H54 (cell line): ENCODE measurements around the gene RBFOX1.

Source experiments
- DNase-seq: peaks from one replicate; pipeline ENCODE4 v3.0.0; 2011; ENCODE audit warnings: low spot score, mixed read lengths; ENCODE audit not compliant: insufficient read length
- FAIRE-seq: peaks from 3 replicates; lab custom pipeline; 2011; peaks lifted over from hg19 to GRCh38; lab: Jason Lieb, UNC
- POLR2A ChIP-seq: IDR thresholded peaks from 2 replicates; pipeline ENCODE4 v1.6.1; 2011; ENCODE audit warnings: low read depth, mild to moderate bottlenecking, low read length

The RBFOX1 gene

GRCh38 chr16:7637446-7637845 is 304.8 kb downstream of the RBFOX1 start:
- TF ChIP-seq POLR2A: no peak
- DNase-seq: no peak
- no peak for FAIRE-seq

GRCh38 chr16:7638306-7638705 is 305.7 kb downstream of the RBFOX1 start:
- TF ChIP-seq POLR2A: no peak
- FAIRE-seq (no peak), DNase-seq (no peak)

GRCh38 chr16:7640334-7640733 is 307.7 kb downstream of the RBFOX1 start:
- TF ChIP-seq POLR2A: no peak
- no peak for DNase-seq
- no peak for FAIRE-seq

DNA sequence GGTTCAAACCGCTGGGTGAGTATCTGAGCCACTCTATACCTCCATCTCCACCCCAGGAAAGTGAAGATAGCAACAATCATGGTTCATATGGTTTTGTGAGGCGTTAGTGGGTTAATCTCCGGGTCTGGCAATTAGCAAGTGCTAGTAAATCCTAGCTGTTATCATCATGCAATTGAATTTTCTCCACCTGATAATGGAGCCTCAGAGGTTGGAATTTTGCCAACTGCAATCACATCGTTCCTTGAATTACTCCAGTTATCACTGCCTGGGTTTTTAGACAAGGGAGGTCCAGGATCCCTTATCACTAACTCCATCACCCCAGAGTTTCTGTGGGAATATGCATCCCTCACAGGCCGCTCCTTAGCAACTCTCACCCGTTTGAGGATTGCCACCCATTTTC is 311.5 kb downstream of the RBFOX1 start:
- FAIRE-seq (no peak), DNase-seq (no peak)
- TF ChIP-seq POLR2A: no peak

- DNase-seq (no peak), FAIRE-seq (no peak)
- TF ChIP-seq POLR2A: no peak
Measured at GRCh38 chr16:7644811-7645210, 312.2 kb downstream of the RBFOX1 start.

GRCh38 chr16:7646821-7647500 is 314.3 kb downstream of the RBFOX1 start:
- DNase-seq: no peak
- TF ChIP-seq POLR2A: no peak

GRCh38 chr16:7650431-7650830 is 317.8 kb downstream of the RBFOX1 start:
- DNase-seq (no peak), FAIRE-seq (no peak)
- no peak for TF ChIP-seq POLR2A

More at GRCh38 chr16:7646821-7647500, 314.3 kb downstream of the RBFOX1 start:
- no peak for FAIRE-seq

DNA sequence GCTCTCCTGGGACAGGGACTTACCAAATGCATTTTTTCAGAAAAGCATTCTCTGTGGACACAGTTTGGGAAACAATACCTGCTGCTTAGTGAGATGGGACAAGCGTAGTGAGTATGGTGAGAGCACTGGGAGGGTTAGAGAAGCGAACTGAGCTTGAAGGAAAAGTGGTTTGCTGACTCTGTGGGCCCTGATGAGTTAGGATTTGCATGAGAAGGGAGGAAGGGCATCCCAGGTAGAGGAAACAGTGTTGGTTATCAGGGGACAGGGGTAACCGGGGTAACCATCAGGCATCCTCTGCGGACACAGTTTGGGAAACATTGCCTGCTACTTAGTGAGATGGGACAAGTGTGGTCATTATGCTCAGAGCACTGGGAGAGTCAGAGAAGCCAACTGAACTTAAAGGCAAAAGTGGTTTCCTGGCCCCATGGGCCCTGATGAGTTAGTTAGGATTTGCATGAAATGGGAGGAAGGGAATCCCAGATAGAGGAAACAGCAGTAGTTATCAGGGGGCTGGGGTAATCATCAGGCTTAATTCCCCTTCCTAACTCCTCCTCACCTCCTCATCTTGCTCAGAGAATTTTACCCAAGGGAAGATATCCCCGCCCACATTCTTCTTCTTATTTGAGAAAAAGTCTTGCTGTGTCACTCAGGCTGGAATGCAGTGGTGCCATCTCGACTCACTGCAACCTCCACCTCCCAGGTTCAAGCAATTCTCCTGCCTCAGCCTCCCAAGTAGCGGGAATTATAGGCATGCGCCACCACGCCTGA is 319.3 kb downstream of the RBFOX1 start:
- no peak for FAIRE-seq
- TF ChIP-seq POLR2A: no peak
- no peak for DNase-seq

DNA sequence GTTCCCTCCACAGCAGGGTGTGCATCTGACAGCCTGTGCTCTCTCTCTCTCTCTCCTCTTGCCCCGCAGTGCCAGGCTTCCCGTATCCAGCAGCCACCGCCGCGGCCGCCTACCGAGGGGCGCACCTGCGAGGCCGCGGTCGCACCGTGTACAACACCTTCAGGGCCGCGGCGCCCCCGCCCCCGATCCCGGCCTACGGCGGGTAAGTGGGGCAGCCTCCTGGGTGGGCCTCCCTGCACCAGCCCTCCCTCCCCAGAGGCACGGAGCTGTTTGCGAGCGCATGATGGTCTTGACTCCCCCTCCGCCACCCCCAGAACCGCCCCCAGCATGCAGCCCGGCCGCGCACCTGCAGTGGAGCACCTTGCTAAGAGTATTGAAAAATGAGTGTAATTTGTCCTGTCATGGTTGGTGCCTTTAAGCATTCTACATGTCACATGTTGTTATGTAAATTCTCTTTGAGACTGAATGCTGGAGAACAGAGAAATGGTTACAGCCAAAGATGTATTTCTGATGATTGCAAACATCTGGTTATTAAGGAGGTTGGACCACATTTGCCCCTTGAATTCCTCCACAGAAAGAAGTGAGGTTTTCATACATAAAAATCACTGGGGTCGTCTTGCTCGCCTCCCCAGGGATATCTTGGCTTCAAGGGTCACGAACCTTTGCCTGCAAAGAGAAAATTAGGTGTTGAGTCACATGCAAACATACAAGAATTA is 321.3 kb downstream of the RBFOX1 start:
- FAIRE-seq: no peak
- no peak for TF ChIP-seq POLR2A
- no peak for DNase-seq

DNA sequence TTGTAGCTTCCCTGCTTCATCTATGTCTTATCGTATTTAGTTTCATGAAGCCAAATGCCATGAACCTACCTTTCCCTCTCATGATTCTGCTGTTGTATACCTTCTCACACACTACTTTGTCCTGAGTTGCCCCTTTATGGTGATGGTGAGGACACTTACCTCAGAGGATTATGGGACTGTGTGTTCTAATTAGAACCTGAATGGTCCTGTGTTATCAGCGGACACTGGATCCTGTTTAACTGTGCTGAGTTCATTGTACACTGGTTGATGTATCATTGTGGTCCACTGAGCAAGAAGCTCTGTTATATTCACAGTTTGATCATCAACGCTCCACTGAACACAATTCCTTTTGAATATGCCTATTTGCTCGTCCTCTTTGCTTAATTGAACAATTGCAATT is 343.0 kb downstream of the RBFOX1 start:
- FAIRE-seq (no peak), DNase-seq (no peak)
- TF ChIP-seq POLR2A: no peak

DNA sequence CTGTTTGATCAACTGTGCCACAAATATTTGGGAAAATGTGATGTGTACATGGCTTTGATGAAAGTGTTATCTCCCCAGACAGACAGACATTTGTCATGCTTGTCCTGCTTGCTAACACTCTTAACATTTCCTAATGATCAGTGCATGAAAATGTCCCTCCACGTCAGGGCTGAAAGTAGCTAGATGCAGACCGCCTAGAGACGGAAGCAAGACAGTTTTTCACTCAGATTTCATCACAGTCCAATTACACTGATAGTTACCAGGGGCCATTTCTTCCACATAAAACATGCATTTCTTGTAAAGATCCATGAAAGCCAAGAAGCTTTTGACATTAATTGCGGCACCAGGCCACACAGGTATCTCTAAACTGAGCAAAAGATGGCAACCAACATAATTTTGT is 347.7 kb downstream of the RBFOX1 start:
- no peak for TF ChIP-seq POLR2A
- FAIRE-seq: no peak
- no peak for DNase-seq

DNA sequence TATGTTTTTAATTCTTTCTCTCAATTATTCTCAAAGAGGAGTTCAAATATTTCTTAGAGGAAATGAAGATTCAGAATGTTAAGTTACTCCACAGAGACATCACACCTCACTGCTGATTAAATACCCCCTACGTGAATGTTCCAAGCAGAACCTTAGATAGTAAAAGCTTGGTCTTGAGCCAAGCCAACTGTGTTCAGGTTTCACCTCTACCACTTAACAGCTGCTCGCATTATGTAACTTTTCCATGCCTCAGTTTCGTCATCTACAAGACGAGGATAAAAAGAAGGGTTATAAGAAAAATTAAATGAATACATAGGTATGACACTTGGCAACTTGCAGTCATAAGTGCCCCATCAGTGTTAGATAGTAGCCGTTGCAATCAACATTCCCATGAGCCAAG is 356.2 kb downstream of the RBFOX1 start:
- no peak for DNase-seq
- TF ChIP-seq POLR2A: no peak
- FAIRE-seq: no peak

GRCh38 chr16:7689234-7689633 is 356.6 kb downstream of the RBFOX1 start:
- DNase-seq (no peak), FAIRE-seq (no peak)
- TF ChIP-seq POLR2A: no peak

DNA sequence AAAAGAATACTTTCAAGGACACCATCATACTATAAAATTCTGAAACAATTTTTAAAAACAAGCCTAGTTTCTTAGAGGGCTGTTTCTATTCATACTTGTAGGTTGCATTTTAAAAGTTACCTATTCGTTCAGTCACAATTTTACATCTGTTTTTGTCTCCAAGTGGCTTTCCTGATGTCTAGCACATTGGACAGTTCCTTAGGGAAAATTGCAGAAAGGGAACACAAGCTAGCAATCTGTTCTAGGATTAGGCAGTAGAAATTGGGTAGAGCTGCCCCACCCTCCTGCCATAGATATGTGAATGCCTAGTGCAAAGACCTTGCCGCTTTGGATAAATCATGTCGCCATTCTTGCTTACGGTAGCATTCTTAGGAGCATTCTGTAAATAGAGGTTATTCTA is 358.9 kb downstream of the RBFOX1 start:
- FAIRE-seq (no peak), DNase-seq (no peak)
- TF ChIP-seq POLR2A: no peak

GRCh38 chr16:7703672-7704071 is 371.0 kb downstream of the RBFOX1 start:
- no peak for FAIRE-seq
- no peak for TF ChIP-seq POLR2A

More at GRCh38 chr16:7703672-7704071, 371.0 kb downstream of the RBFOX1 start:
- no peak for DNase-seq
